ENCODE results near the gene FXN.

DNA sequence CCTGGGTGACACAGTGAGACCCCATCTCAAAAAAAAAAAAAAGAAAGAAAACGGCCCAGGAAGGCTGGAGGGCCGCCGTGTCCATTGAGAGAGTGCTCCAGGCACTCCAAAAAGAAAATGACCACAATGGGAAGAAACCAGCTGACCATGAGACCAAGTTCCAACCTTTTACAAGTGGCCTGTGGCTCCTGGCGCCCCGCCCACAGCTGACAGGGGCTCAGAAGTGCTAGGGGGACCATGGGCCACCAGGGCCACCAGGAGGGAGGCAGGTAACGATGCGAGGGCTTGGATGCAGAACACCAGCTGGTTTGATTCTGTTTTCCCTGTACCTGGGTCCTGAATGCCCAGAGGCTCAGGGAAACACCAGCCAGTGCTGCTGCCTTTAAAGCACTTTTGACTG, 34.6 kb downstream of the FXN start:
- TF ChIP-seq, protein P1, sequence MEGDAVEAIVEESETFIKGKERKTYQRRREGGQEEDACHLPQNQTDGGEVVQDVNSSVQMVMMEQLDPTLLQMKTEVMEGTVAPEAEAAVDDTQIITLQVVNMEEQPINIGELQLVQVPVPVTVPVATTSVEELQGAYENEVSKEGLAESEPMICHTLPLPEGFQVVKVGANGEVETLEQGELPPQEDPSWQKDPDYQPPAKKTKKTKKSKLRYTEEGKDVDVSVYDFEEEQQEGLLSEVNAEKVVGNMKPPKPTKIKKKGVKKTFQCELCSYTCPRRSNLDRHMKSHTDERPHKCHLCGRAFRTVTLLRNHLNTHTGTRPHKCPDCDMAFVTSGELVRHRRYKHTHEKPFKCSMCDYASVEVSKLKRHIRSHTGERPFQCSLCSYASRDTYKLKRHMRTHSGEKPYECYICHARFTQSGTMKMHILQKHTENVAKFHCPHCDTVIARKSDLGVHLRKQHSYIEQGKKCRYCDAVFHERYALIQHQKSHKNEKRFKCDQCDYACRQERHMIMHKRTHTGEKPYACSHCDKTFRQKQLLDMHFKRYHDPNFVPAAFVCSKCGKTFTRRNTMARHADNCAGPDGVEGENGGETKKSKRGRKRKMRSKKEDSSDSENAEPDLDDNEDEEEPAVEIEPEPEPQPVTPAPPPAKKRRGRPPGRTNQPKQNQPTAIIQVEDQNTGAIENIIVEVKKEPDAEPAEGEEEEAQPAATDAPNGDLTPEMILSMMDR (IDR thresholded peaks at IDR 0.05), result no peak
- TF ChIP-seq POLR2A (IDR thresholded peaks at IDR 0.05), result no peak
